Measurements from ENCODE around the gene ADAMTS2. TPM values are rescaled to one million over a fixed set of nuclear protein-coding genes. Genes with fewer than 3 reads are reported as not detected.
"Not testable (repeated sequence)": the region's sequence is repeated elsewhere in the genome, so short reads cannot be mapped to it uniquely, and the experiment has no call there.

The ADAMTS2 gene
- total RNA-seq, 1 experiment from 2014 or later, result 1.7 TPM

DNA sequence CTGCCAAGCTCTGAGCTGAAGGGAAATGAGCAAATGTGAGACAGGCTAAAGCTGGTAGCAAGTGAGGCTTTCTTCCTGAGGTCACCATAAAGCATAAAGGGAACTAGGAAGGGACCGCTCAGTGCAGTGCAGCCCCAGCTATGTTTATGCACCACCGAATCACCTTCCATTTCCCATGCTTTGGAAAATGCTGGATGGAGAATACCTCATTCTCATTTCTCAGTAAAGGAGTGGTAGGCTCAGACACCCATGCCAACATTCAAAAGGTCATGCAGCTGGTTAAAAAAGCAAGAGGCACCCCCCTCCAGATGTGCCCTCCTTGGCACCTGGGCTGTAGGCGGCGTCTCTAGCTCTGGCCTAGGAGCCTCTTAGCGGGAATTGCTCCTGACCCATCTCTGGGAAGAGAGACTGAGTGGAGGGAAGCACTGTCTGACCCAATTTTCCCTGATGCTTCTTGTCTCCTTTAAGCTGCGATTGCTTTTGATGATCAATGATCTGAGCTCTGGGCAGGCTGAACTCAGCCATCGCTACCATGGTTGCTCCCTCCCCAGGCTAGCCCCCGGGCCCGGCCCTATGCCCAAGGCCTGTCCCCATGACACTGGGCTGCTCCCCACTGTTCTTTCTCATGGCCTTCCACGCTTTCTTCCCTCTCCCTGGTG is 226.4 kb downstream of the ADAMTS2 start:
- H3K27me3 ChIP-seq (ENCODE audit: control insufficient read depth, insufficient read depth, low read length), result no peaks in the 10 kb centered on the region
- no peaks in the 10 kb centered on the region for H3K36me3 ChIP-seq (replicated peaks; ENCODE audit: control insufficient read depth, insufficient read depth, low read length)
- no peak overlapping the region for H3K4me3 ChIP-seq (ENCODE audit: insufficient read depth, low read depth, low read length)
- DNase-seq, result peak; percentile 16

DNA sequence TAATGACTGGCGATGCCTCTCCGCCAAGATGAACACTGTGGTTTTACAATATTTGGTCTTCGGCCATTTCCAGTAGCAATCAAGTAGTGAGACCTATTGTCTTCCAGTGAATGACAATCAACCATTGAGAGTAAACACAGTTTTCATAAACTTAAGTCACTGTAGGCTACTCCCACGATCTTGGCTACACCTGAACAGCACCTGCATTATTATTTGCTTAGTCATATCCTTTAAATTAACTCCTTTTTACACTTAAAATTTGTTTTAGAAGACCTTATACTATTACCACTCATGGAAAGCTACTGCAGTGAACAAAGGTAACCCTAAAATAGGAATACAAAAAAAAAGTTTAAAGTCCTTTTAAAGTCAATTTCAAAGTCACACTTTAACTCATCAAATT is 226.9 kb downstream of the ADAMTS2 start:
- Histone ChIP-seq H3K27me3 (ENCODE audit: control insufficient read depth, insufficient read depth, low read length) (no peaks in the 10 kb centered on the region), H3K4me3 (ENCODE audit: insufficient read depth, low read depth, low read length) (no peak overlapping the region), H3K36me3 (replicated peaks; ENCODE audit: control insufficient read depth, insufficient read depth, low read length) (no peaks in the 10 kb centered on the region)
- no peak for DNase-seq

GRCh38 chr5:179115845-179116524 is 229.3 kb downstream of the ADAMTS2 start:
- Histone ChIP-seq H3K36me3 (replicated peaks; ENCODE audit: control insufficient read depth, insufficient read depth, low read length) (no peaks in the 10 kb centered on the region), H3K4me3 (ENCODE audit: insufficient read depth, low read depth, low read length) (no peak overlapping the region), H3K27me3 (ENCODE audit: control insufficient read depth, insufficient read depth, low read length) (no peaks in the 10 kb centered on the region)
- DNase-seq, result no peak

DNA sequence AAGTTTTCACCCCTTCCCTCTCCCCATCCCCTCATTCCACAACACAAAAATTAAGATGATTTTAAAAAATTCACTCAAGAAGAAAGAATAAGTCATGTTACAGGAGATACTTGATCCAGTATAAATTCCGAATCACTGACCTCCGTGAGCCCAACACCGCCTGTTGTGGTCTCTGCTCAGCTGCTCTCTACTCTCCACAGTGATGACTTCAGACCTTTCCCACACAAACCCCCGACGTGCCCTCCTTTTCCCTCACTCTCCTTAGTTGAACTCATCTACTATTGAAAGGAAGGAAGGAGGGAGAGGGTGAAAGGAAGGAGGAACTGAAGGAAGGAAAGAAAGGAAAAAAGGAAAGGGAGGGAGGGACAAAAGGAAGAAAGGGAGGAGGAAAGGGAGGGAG is 230.0 kb downstream of the ADAMTS2 start:
- DNase-seq, result no peak
- H3K36me3 ChIP-seq (replicated peaks; ENCODE audit: control insufficient read depth, insufficient read depth, low read length), result no peaks in the 10 kb centered on the region
- H3K27me3 ChIP-seq (ENCODE audit: control insufficient read depth, insufficient read depth, low read length), result no peaks in the 10 kb centered on the region
- H3K4me3 ChIP-seq (ENCODE audit: insufficient read depth, low read depth, low read length), result no peak overlapping the region

GRCh38 chr5:179114756-179115155 is 230.5 kb downstream of the ADAMTS2 start:
- no peaks in the 10 kb centered on the region for H3K36me3 ChIP-seq (replicated peaks; ENCODE audit: control insufficient read depth, insufficient read depth, low read length)
- peak; percentile 8 for DNase-seq
- H3K27me3 ChIP-seq (ENCODE audit: control insufficient read depth, insufficient read depth, low read length), result no peaks in the 10 kb centered on the region
- no peak overlapping the region for H3K4me3 ChIP-seq (ENCODE audit: insufficient read depth, low read depth, low read length)

- DNase-seq, result peak; percentile 12
- Histone ChIP-seq H3K36me3 (replicated peaks; ENCODE audit: control insufficient read depth, insufficient read depth, low read length) (no peaks in the 10 kb centered on the region), H3K27me3 (ENCODE audit: control insufficient read depth, insufficient read depth, low read length) (no peaks in the 10 kb centered on the region), H3K4me3 (ENCODE audit: insufficient read depth, low read depth, low read length) (no peak overlapping the region)
Measured at GRCh38 chr5:179113945-179114641, 231.2 kb downstream of the ADAMTS2 start.

GRCh38 chr5:179113143-179113530 is 232.1 kb downstream of the ADAMTS2 start:
- Histone ChIP-seq H3K27me3 (ENCODE audit: control insufficient read depth, insufficient read depth, low read length) (no peaks in the 10 kb centered on the region), H3K4me3 (ENCODE audit: insufficient read depth, low read depth, low read length) (no peak overlapping the region), H3K36me3 (replicated peaks; ENCODE audit: control insufficient read depth, insufficient read depth, low read length) (no peaks in the 10 kb centered on the region)
- DNase-seq, result peak; percentile 9

GRCh38 chr5:179112469-179113142 is 232.7 kb downstream of the ADAMTS2 start:
- H3K4me3 ChIP-seq (ENCODE audit: insufficient read depth, low read depth, low read length), result no peak overlapping the region
- no peaks in the 10 kb centered on the region for H3K27me3 ChIP-seq (ENCODE audit: control insufficient read depth, insufficient read depth, low read length)
- no peaks in the 10 kb centered on the region for H3K36me3 ChIP-seq (replicated peaks; ENCODE audit: control insufficient read depth, insufficient read depth, low read length)
- no peak for DNase-seq

GRCh38 chr5:179111267-179112207 is 233.7 kb downstream of the ADAMTS2 start:
- Histone ChIP-seq H3K27me3 (ENCODE audit: control insufficient read depth, insufficient read depth, low read length) (no peaks in the 10 kb centered on the region), H3K36me3 (replicated peaks; ENCODE audit: control insufficient read depth, insufficient read depth, low read length) (no peaks in the 10 kb centered on the region), H3K4me3 (ENCODE audit: insufficient read depth, low read depth, low read length) (no peak overlapping the region)
- no peak for DNase-seq

GRCh38 chr5:179110528-179110927 is 234.7 kb downstream of the ADAMTS2 start:
- Histone ChIP-seq H3K27me3 (ENCODE audit: control insufficient read depth, insufficient read depth, low read length) (no peaks in the 10 kb centered on the region), H3K36me3 (replicated peaks; ENCODE audit: control insufficient read depth, insufficient read depth, low read length) (no peaks in the 10 kb centered on the region), H3K4me3 (ENCODE audit: insufficient read depth, low read depth, low read length) (no peak overlapping the region)
- no peak for DNase-seq

GRCh38 chr5:179101282-179101681 is 244.0 kb downstream of the ADAMTS2 start:
- not testable (repeated sequence) for H3K27me3 ChIP-seq (ENCODE audit: control insufficient read depth, insufficient read depth, low read length); DNase-seq; H3K36me3 ChIP-seq (replicated peaks; ENCODE audit: control insufficient read depth, insufficient read depth, low read length); H3K4me3 ChIP-seq (ENCODE audit: insufficient read depth, low read depth, low read length)

DNA sequence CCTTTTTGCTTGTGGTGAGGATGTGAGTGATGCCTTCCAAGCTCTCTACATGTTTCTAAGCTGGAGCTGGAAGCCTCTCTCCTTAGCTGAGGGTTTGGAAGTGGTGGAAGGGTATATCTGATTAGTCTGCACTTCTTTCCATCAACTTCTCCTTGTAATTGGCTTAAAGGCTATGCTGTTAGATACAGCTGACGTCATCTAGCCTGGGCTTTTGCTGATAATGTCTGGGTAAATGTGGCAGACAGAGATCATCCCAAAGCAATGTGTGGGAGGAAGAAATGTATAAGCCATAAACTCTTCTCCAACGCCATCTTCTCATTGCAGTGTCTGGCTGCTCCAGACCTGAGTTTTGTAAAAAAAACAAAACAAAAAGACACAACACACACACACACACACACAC is 255.8 kb downstream of the ADAMTS2 start:
- no peaks in the 10 kb centered on the region for H3K27me3 ChIP-seq (ENCODE audit: control insufficient read depth, insufficient read depth, low read length)
- H3K36me3 ChIP-seq (replicated peaks; ENCODE audit: control insufficient read depth, insufficient read depth, low read length), result no peaks in the 10 kb centered on the region
- no peak overlapping the region for H3K4me3 ChIP-seq (ENCODE audit: insufficient read depth, low read depth, low read length)
- DNase-seq, result no peak

- no peaks in the 10 kb centered on the region for H3K27me3 ChIP-seq (ENCODE audit: control insufficient read depth, insufficient read depth, low read length)
- no peak overlapping the region for H3K4me3 ChIP-seq (ENCODE audit: insufficient read depth, low read depth, low read length)
- DNase-seq, result no peak
- H3K36me3 ChIP-seq (replicated peaks; ENCODE audit: control insufficient read depth, insufficient read depth, low read length), result no peaks in the 10 kb centered on the region
Measured at GRCh38 chr5:179080724-179081123, 264.5 kb downstream of the ADAMTS2 start.

All from H7 (cell line).